Measurements from ENCODE around the gene ADGRL4. TPM values are rescaled to one million over a fixed set of nuclear protein-coding genes. Genes with fewer than 3 reads are reported as not detected.

ADGRL4 gene
- total and polyA plus RNA-seq, 4 donors, result 8.4 to 13.4 (median 11.5) TPM

- H3K36me3 ChIP-seq (ENCODE audit: control insufficient read depth, insufficient read depth, low read length), result no peaks in the 10 kb centered on the region
- no peaks in the 10 kb centered on the region for H3K9me3 ChIP-seq (ENCODE audit: control insufficient read depth, insufficient read depth, low read length)
- H3K27ac ChIP-seq (ENCODE audit: low read depth, low read length), result no peak overlapping the region
- H3K27me3 ChIP-seq (ENCODE audit: control insufficient read depth, insufficient read depth, low read length), result no peaks in the 10 kb centered on the region
- H3K4me1 ChIP-seq (ENCODE audit: control insufficient read depth, insufficient read depth, low read length), result no peaks in the 10 kb centered on the region
- no peak for DNase-seq (ENCODE audit: low read depth in 4 of 6, low spot score in 6 of 6)
- WGBS (ENCODE audit: insufficient coverage), result no CpG with 5 or more reads among the region's 2 CpGs
- H3K4me3 ChIP-seq (ENCODE audit: low read depth, low read length), result no peak overlapping the region
Measured at GRCh38 chr1:78958711-78959110, 47.8 kb downstream of the ADGRL4 start.

GRCh38 chr1:78950826-78951225 lies 55.7 kb downstream of the ADGRL4 start:
- Histone ChIP-seq H3K27me3 (ENCODE audit: control insufficient read depth, insufficient read depth, low read length) (no peaks in the 10 kb centered on the region), H3K27ac (ENCODE audit: low read depth, low read length) (no peak overlapping the region), H3K36me3 (ENCODE audit: control insufficient read depth, insufficient read depth, low read length) (no peaks in the 10 kb centered on the region), H3K4me1 (ENCODE audit: control insufficient read depth, insufficient read depth, low read length) (no peaks in the 10 kb centered on the region), H3K9me3 (ENCODE audit: control insufficient read depth, insufficient read depth, low read length) (no peaks in the 10 kb centered on the region), H3K4me3 (ENCODE audit: low read depth, low read length) (no peak overlapping the region)
- no peak for DNase-seq (ENCODE audit: low read depth in 4 of 6, low spot score in 6 of 6)
- 83% methylated on average over 1 of the region's 2 CpGs for WGBS (ENCODE audit: insufficient coverage)

GRCh38 chr1:78949227-78949626 lies 57.3 kb downstream of the ADGRL4 start:
- Histone ChIP-seq H3K4me1 (ENCODE audit: control insufficient read depth, insufficient read depth, low read length) (no peaks in the 10 kb centered on the region), H3K27me3 (ENCODE audit: control insufficient read depth, insufficient read depth, low read length) (no peaks in the 10 kb centered on the region), H3K27ac (ENCODE audit: low read depth, low read length) (no peak overlapping the region), H3K4me3 (ENCODE audit: low read depth, low read length) (no peak overlapping the region), H3K9me3 (ENCODE audit: control insufficient read depth, insufficient read depth, low read length) (no peaks in the 10 kb centered on the region), H3K36me3 (ENCODE audit: control insufficient read depth, insufficient read depth, low read length) (no peaks in the 10 kb centered on the region)
- no CpG with 5 or more reads among the region's 2 CpGs for WGBS (ENCODE audit: insufficient coverage)
- DNase-seq (ENCODE audit: low read depth in 4 of 6, low spot score in 6 of 6), result no peak

DNA sequence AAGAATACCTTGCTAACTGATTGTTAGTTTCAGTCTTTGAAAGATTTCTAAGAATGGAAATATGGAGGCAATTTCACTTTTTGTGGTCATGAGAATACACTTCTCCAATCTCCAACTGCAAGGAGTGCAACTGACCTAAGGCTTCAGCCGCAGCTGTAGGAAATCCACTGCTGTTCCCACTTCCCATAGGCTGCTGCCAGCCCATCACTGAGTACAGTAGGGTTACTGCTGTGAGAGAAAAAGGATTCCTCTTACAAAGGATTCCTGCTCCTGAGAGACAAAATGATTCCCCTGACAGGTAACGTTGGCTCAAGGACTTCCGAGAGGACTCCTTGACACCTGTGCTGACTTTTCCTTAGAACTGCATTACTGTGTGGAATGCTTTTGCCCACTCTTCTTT lies 87.4 kb downstream of the ADGRL4 start:
- Histone ChIP-seq H3K9me3 (ENCODE audit: control insufficient read depth, insufficient read depth, low read length) (no peaks in the 10 kb centered on the region), H3K4me1 (ENCODE audit: control insufficient read depth, insufficient read depth, low read length) (no peaks in the 10 kb centered on the region), H3K4me3 (ENCODE audit: low read depth, low read length) (no peak overlapping the region), H3K27ac (ENCODE audit: low read depth, low read length) (no peak overlapping the region), H3K27me3 (ENCODE audit: control insufficient read depth, insufficient read depth, low read length) (no peaks in the 10 kb centered on the region), H3K36me3 (ENCODE audit: control insufficient read depth, insufficient read depth, low read length) (no peaks in the 10 kb centered on the region)
- DNase-seq (ENCODE audit: low read depth in 4 of 6, low spot score in 6 of 6), result no peak
- WGBS (ENCODE audit: insufficient coverage), result 50% methylated on average over 2 of the region's 3 CpGs

DNA sequence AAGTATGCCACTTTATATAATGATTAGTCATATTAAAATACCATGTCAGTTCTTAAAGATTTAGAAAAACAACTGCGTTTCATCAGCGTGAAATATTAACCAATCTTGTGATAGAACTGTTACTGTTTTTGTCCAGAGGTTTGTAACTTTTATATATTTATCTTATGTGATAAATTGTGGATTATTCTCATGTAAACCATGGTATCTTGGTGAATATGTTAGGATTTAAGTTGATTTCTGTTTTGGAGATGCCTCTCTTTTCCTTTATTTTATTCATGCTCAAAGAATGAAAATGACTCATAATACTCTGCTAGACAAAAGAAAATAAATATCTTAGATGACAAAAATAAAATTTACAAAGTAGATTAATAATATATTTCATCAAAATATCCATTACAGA lies 88.4 kb downstream of the ADGRL4 start:
- no peak for DNase-seq (ENCODE audit: low read depth in 4 of 6, low spot score in 6 of 6)
- Histone ChIP-seq H3K36me3 (ENCODE audit: control insufficient read depth, insufficient read depth, low read length) (no peaks in the 10 kb centered on the region), H3K4me3 (ENCODE audit: low read depth, low read length) (no peak overlapping the region), H3K4me1 (ENCODE audit: control insufficient read depth, insufficient read depth, low read length) (no peaks in the 10 kb centered on the region), H3K27me3 (ENCODE audit: control insufficient read depth, insufficient read depth, low read length) (no peaks in the 10 kb centered on the region), H3K27ac (ENCODE audit: low read depth, low read length) (no peak overlapping the region), H3K9me3 (ENCODE audit: control insufficient read depth, insufficient read depth, low read length) (no peaks in the 10 kb centered on the region)
- no CpG with 5 or more reads among the region's 2 CpGs for WGBS (ENCODE audit: insufficient coverage)

DNA sequence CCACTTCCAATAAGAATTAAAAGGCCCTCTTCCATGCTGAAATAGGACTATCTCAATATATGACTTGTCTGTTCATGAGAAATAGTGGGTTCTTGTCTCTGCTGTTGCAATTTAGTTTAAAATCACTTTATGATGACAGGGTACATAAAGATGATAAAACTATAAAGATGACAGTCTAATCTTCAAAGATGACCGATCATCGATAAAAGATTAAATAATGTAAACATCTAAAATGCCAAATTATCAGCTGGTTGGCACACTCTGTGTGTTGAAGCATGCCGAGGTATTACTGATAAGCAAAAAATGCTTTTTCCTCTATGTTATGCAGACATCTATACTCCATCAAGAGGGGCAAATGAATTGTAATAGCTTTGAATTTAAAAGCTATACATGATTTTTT lies 89.5 kb downstream of the ADGRL4 start:
- Histone ChIP-seq H3K27me3 (ENCODE audit: control insufficient read depth, insufficient read depth, low read length) (no peaks in the 10 kb centered on the region), H3K36me3 (ENCODE audit: control insufficient read depth, insufficient read depth, low read length) (no peaks in the 10 kb centered on the region), H3K4me1 (ENCODE audit: control insufficient read depth, insufficient read depth, low read length) (no peaks in the 10 kb centered on the region), H3K4me3 (ENCODE audit: low read depth, low read length) (no peak overlapping the region), H3K27ac (ENCODE audit: low read depth, low read length) (no peak overlapping the region), H3K9me3 (ENCODE audit: control insufficient read depth, insufficient read depth, low read length) (no peaks in the 10 kb centered on the region)
- DNase-seq (ENCODE audit: low read depth in 4 of 6, low spot score in 6 of 6), result no peak
- WGBS (ENCODE audit: insufficient coverage), result no CpG with 5 or more reads among the region's 3 CpGs

- Histone ChIP-seq H3K27me3 (ENCODE audit: control insufficient read depth, insufficient read depth, low read length) (no peaks in the 10 kb centered on the region), H3K27ac (ENCODE audit: low read depth, low read length) (no peak overlapping the region), H3K36me3 (ENCODE audit: control insufficient read depth, insufficient read depth, low read length) (no peaks in the 10 kb centered on the region), H3K4me3 (ENCODE audit: low read depth, low read length) (no peak overlapping the region), H3K4me1 (ENCODE audit: control insufficient read depth, insufficient read depth, low read length) (no peaks in the 10 kb centered on the region), H3K9me3 (ENCODE audit: control insufficient read depth, insufficient read depth, low read length) (no peaks in the 10 kb centered on the region)
- no peak for DNase-seq (ENCODE audit: low read depth in 4 of 6, low spot score in 6 of 6)
- WGBS (ENCODE audit: insufficient coverage), result no CpG with 5 or more reads among the region's 2 CpGs
Measured at GRCh38 chr1:78913950-78914349, 92.6 kb downstream of the ADGRL4 start.

DNA sequence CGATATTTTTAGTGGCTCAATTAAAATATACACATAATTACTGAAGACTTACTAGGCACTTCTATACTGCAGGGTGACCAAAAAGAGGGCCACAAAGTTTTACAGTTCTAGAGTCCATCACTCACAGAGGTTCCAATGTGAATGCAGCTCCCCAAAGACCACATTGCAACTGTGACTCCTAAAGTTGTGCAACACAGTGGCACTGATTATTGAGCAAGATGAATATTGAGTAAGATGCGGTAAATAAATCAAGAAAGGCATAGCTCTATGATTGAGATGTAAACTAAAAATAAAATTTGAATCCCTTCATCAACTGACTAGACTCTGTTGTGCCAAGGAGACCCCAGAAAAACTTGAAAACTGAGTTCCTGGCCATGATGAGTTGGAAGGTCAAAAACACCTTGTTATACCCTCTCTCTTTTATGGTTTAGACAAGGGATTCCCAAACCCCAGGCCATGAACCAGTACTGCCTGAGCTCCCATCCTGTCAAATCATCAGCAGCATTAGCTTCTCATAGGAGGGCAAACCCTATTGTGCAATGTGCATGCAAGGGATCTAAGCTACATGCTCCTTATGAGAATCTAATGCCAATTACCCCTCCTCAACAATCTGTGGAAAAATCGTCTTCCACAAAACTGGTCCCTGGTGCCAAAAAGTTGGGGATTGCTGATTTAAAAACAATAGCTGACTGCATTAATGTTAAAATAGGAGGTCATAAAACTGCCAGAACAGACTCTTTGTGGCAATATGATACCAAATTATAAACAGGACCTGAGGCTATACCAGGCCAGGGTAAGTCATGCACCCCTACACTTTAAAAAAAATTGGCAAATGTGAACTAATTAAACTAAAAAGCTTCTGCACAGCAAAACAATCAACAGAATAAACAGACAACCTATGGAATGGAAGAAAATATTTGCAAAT lies 94.3 kb downstream of the ADGRL4 start:
- no peaks in the 10 kb centered on the region for H3K4me1 ChIP-seq (ENCODE audit: control insufficient read depth, insufficient read depth, low read length)
- DNase-seq (ENCODE audit: low read depth in 4 of 6, low spot score in 6 of 6), result no peak

GRCh38 chr1:78902641-78903040 lies 103.9 kb downstream of the ADGRL4 start:
- H3K4me1 ChIP-seq (ENCODE audit: control insufficient read depth, insufficient read depth, low read length), result no peaks in the 10 kb centered on the region
- H3K4me3 ChIP-seq (ENCODE audit: low read depth, low read length), result no peak overlapping the region
- no peak overlapping the region for H3K27ac ChIP-seq (ENCODE audit: low read depth, low read length)
- no peaks in the 10 kb centered on the region for H3K27me3 ChIP-seq (ENCODE audit: control insufficient read depth, insufficient read depth, low read length)
- H3K9me3 ChIP-seq (ENCODE audit: control insufficient read depth, insufficient read depth, low read length), result no peaks in the 10 kb centered on the region
- no peak for DNase-seq (ENCODE audit: low read depth in 4 of 6, low spot score in 6 of 6)
- WGBS (ENCODE audit: insufficient coverage), result no CpG with 5 or more reads among the region's 1 CpG
- no peaks in the 10 kb centered on the region for H3K36me3 ChIP-seq (ENCODE audit: control insufficient read depth, insufficient read depth, low read length)

More for the DNA sequence above, 94.3 kb downstream of the ADGRL4 start:
- Histone ChIP-seq H3K4me3 (ENCODE audit: low read depth, low read length) (no peak overlapping the region), H3K9me3 (ENCODE audit: control insufficient read depth, insufficient read depth, low read length) (no peaks in the 10 kb centered on the region), H3K27me3 (ENCODE audit: control insufficient read depth, insufficient read depth, low read length) (no peaks in the 10 kb centered on the region), H3K36me3 (ENCODE audit: control insufficient read depth, insufficient read depth, low read length) (no peaks in the 10 kb centered on the region), H3K27ac (ENCODE audit: low read depth, low read length) (no peak overlapping the region)
- no CpG with 5 or more reads among the region's 3 CpGs for WGBS (ENCODE audit: insufficient coverage)

GRCh38 chr1:78894811-78895210 lies 111.7 kb downstream of the ADGRL4 start:
- no CpG with 5 or more reads among the region's 2 CpGs for WGBS (ENCODE audit: insufficient coverage)
- Histone ChIP-seq H3K27me3 (ENCODE audit: control insufficient read depth, insufficient read depth, low read length) (no peaks in the 10 kb centered on the region), H3K4me1 (ENCODE audit: control insufficient read depth, insufficient read depth, low read length) (no peaks in the 10 kb centered on the region), H3K36me3 (ENCODE audit: control insufficient read depth, insufficient read depth, low read length) (no peaks in the 10 kb centered on the region), H3K9me3 (ENCODE audit: control insufficient read depth, insufficient read depth, low read length) (no peaks in the 10 kb centered on the region), H3K4me3 (ENCODE audit: low read depth, low read length) (no peak overlapping the region), H3K27ac (ENCODE audit: low read depth, low read length) (no peak overlapping the region)
- DNase-seq (ENCODE audit: low read depth in 4 of 6, low spot score in 6 of 6), result no peak
